OCI-LY7 (cell line): ENCODE data around the gene GALNT4.

Experiments used
- CTCF ChIP-seq: fragments of 200-600 bp; sonication (generic); conservative IDR thresholded peaks from 2 replicates; pipeline ENCODE4 v1.5.1; 2014; ENCODE audit warnings: mild to moderate bottlenecking, antibody characterized with exemption, low read length, moderate library complexity, mixed read lengths
- EZH2phosphoT487 ChIP-seq: fragments of 200-600 bp; sonication (generic); IDR thresholded peaks from 2 replicates; pipeline ENCODE4 v1.6.1; 2018; ENCODE audit warnings: low read depth, borderline replicate concordance, mild to moderate bottlenecking, mixed run types, antibody characterized with exemption, low read length, moderate library complexity, mixed read lengths

- no peak for TF ChIP-seq CTCF
- TF ChIP-seq EZH2phosphoT487 = no peak
Measured at GRCh38 chr12:89492883-89493282, 31.7 kb downstream of the GALNT4 start.
